GM18507 (cell line): ENCODE data around the gene MYH15.

Source experiments
- DNase-seq: peaks from one replicate; pipeline ENCODE4 v3.0.0; 2011; ENCODE audit warnings: low read depth; ENCODE audit not compliant: insufficient read length; ENCODE audit errors: extremely low spot score
- FAIRE-seq: peaks from 2 replicates; lab custom pipeline; 2011; peaks lifted over from hg19 to GRCh38; lab: Jason Lieb, UNC

The MYH15 gene

GRCh38 chr3:108437439-108437838, 73.0 kb downstream of the MYH15 start:
- DNase-seq: no peak
- no peak for FAIRE-seq

- no peak for FAIRE-seq
Measured at GRCh38 chr3:108433928-108434327, 76.5 kb downstream of the MYH15 start.

GRCh38 chr3:108432431-108432830, 78.0 kb downstream of the MYH15 start:
- DNase-seq (no peak), FAIRE-seq (no peak)

More at GRCh38 chr3:108433928-108434327, 76.5 kb downstream of the MYH15 start:
- DNase-seq: no peak

- DNase-seq (no peak), FAIRE-seq (no peak)
Measured at GRCh38 chr3:108430540-108430939, 79.9 kb downstream of the MYH15 start.

GRCh38 chr3:108428586-108428985, 81.8 kb downstream of the MYH15 start:
- FAIRE-seq: no peak
- DNase-seq: no peak

GRCh38 chr3:108420926-108421325, 89.5 kb downstream of the MYH15 start:
- DNase-seq (no peak), FAIRE-seq (no peak)

GRCh38 chr3:108416111-108416869, 94.1 kb downstream of the MYH15 start:
- no peak for DNase-seq
- FAIRE-seq: no peak

GRCh38 chr3:108415661-108416060, 94.7 kb downstream of the MYH15 start:
- no peak for FAIRE-seq
- no peak for DNase-seq

GRCh38 chr3:108414007-108414406, 96.4 kb downstream of the MYH15 start:
- FAIRE-seq (no peak), DNase-seq (no peak)

- DNase-seq (no peak), FAIRE-seq (no peak)
Measured at GRCh38 chr3:108412121-108412750, 98.2 kb downstream of the MYH15 start.

GRCh38 chr3:108410531-108410984, 99.8 kb downstream of the MYH15 start:
- FAIRE-seq: no peak
- no peak for DNase-seq

- FAIRE-seq (no peak), DNase-seq (no peak)
Measured at GRCh38 chr3:108409800-108410178, 100.6 kb downstream of the MYH15 start.

- no peak for DNase-seq
- no peak for FAIRE-seq
Measured at GRCh38 chr3:108408883-108409799, 101.3 kb downstream of the MYH15 start.

GRCh38 chr3:108407886-108408285, 102.5 kb downstream of the MYH15 start:
- no peak for DNase-seq
- FAIRE-seq: no peak

GRCh38 chr3:108406661-108407206, 103.7 kb downstream of the MYH15 start:
- DNase-seq (peak; percentile 36), FAIRE-seq (peak; percentile 95)

GRCh38 chr3:108406063-108406660, 104.2 kb downstream of the MYH15 start:
- no peak for FAIRE-seq
- DNase-seq: no peak

- DNase-seq: no peak
- FAIRE-seq: no peak
Measured at GRCh38 chr3:108404368-108404767, 106.0 kb downstream of the MYH15 start.

- FAIRE-seq: no peak
- DNase-seq: no peak
Measured at GRCh38 chr3:108403686-108404345, 106.6 kb downstream of the MYH15 start.

- DNase-seq (no peak), FAIRE-seq (no peak)
Measured at GRCh38 chr3:108403198-108403597, 107.2 kb downstream of the MYH15 start.
